ENCODE measurements around the gene DNM2.
A peak's percentile ranks its signal among the peaks of the same experiment; 100 is the strongest.

The DNM2 gene

DNA sequence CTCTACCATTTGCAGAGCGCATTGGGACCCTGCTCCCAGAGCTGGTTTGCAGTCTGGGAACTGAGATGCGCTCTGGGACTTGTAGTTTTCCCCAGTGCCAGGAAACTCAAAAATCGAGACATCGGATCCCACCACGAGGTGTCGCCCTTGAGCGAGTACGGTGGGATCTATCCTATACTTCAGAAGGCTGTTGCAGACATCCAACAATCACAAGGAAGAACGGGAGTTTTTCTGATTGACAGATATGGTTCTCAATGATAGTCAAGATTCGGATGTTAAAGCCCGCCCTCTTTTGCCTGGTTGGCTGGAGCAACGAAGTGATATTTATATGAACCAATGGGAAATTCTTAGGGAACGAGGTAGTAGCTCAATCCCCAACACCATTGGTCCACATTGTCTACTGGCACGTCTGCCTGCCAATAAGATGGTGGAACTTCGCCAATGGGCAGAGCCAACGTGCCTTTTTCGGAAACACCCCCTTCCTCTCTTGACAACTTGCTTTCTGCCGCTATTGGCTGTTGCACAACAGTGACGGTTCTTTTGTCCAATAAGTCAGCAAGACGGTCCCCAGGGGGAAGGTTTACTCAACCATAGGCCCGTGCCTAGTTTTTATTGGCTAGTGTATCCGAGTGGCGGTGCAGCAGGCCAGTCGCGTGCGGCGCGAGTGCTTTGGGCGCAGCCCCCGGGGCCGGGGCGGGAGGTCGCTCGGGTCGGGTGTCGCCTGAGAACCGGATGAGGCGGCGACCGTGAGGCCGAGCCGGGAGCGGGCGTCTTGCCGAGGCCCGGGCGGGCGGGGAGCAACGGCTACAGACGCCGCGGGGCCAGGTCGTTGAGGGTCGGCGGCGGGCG lies at the start of gene DNM2 (continued):
- no peak for TF ChIP-seq ZNF18 (tag by site-specific recombination; IDR thresholded peaks at IDR 0.05)
- TF ChIP-seq SCRT2 (tag by site-specific recombination; IDR thresholded peaks at IDR 0.05): peak; percentile 87
- 0 out of 2 replicates have a peak, but pooled peaks have one; percentile 51 for TF ChIP-seq TRIM28 (IDR thresholded peaks at IDR 0.05; ENCODE audit: borderline replicate concordance, low read length)
- no peak for TF ChIP-seq ZNF600 (tag by site-specific recombination; IDR thresholded peaks at IDR 0.05)
- TF ChIP-seq ZNF157 (tag by site-specific recombination; IDR thresholded peaks at IDR 0.05): no peak
- TF ChIP-seq KLF8 (tag by site-specific recombination; IDR thresholded peaks at IDR 0.05): peak; percentile 71
- TF ChIP-seq SP2 (tag by site-specific recombination; IDR thresholded peaks at IDR 0.05): peak; percentile 100
- peak; percentile 70 for TF ChIP-seq ZBTB20 (tag by site-specific recombination; IDR thresholded peaks at IDR 0.05)
- TF ChIP-seq ZSCAN16 (tag by site-specific recombination; IDR thresholded peaks at IDR 0.05): no peak
- no peak for TF ChIP-seq ZNF513 (tag by site-specific recombination; IDR thresholded peaks at IDR 0.05)
- no peak for TF ChIP-seq ZNF37A (tag by site-specific recombination; IDR thresholded peaks at IDR 0.05)
- TF ChIP-seq GLIS2 (tag by site-specific recombination; IDR thresholded peaks at IDR 0.05): peak; percentile 84
- TF ChIP-seq, protein P1, sequence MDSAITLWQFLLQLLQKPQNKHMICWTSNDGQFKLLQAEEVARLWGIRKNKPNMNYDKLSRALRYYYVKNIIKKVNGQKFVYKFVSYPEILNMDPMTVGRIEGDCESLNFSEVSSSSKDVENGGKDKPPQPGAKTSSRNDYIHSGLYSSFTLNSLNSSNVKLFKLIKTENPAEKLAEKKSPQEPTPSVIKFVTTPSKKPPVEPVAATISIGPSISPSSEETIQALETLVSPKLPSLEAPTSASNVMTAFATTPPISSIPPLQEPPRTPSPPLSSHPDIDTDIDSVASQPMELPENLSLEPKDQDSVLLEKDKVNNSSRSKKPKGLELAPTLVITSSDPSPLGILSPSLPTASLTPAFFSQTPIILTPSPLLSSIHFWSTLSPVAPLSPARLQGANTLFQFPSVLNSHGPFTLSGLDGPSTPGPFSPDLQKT (IDR thresholded peaks at IDR 0.05; ENCODE audit: borderline replicate concordance, low read depth, low read length): peak; percentile 71; the same call in 1 of the 2 replicates
- TF ChIP-seq MEIS1 (CRISPR knock-in tag; IDR thresholded peaks at IDR 0.05; ENCODE audit: borderline replicate concordance): no peak
- no peak for TF ChIP-seq ZNF302 (tag by site-specific recombination; IDR thresholded peaks at IDR 0.05; ENCODE audit: low read depth)
- TF ChIP-seq, protein P2, sequence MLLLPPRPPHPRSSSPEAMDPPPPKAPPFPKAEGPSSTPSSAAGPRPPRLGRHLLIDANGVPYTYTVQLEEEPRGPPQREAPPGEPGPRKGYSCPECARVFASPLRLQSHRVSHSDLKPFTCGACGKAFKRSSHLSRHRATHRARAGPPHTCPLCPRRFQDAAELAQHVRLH (tag by site-specific recombination; IDR thresholded peaks at IDR 0.05): peak; percentile 98
- TF ChIP-seq, protein P3, sequence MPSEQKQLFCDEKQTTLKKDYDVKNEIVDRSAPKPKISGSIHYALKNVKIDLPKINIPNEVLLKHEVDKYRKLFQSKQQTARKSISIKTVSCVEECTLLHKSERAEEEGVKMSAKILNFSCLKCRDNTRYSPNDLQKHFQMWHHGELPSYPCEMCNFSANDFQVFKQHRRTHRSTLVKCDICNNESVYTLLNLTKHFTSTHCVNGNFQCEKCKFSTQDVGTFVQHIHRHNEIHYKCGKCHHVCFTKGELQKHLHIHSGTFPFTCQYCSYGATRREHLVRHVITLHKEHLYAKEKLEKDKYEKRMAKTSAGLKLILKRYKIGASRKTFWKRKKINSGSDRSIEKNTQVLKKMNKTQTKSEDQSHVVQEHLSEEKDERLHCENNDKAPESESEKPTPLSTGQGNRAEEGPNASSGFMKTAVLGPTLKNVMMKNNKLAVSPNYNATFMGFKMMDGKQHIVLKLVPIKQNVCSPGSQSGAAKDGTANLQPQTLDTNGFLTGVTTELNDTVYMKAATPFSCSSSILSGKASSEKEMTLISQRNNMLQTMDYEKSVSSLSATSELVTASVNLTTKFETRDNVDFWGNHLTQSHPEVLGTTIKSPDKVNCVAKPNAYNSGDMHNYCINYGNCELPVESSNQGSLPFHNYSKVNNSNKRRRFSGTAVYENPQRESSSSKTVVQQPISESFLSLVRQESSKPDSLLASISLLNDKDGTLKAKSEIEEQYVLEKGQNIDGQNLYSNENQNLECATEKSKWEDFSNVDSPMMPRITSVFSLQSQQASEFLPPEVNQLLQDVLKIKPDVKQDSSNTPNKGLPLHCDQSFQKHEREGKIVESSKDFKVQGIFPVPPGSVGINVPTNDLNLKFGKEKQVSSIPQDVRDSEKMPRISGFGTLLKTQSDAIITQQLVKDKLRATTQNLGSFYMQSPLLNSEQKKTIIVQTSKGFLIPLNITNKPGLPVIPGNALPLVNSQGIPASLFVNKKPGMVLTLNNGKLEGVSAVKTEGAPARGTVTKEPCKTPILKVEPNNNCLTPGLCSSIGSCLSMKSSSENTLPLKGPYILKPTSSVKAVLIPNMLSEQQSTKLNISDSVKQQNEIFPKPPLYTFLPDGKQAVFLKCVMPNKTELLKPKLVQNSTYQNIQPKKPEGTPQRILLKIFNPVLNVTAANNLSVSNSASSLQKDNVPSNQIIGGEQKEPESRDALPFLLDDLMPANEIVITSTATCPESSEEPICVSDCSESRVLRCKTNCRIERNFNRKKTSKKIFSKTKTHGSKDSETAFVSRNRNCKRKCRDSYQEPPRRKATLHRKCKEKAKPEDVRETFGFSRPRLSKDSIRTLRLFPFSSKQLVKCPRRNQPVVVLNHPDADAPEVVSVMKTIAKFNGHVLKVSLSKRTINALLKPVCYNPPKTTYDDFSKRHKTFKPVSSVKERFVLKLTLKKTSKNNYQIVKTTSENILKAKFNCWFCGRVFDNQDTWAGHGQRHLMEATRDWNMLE (tag by site-specific recombination; conservative IDR thresholded peaks at IDR 0.05; ENCODE audit: low read depth): no peak; the same call in 1 of the 2 replicates
- TF ChIP-seq EGR2 (tag by site-specific recombination; IDR thresholded peaks at IDR 0.05; ENCODE audit: low read depth): no peak
- no peak for TF ChIP-seq ZNF202 (tag by site-specific recombination; IDR thresholded peaks at IDR 0.05; ENCODE audit: borderline replicate concordance)
- TF ChIP-seq IKZF3 (tag by site-specific recombination; IDR thresholded peaks at IDR 0.05): peak; percentile 99
- TF ChIP-seq ZNF830 (tag by site-specific recombination; IDR thresholded peaks at IDR 0.05; ENCODE audit: low read depth): no peak
- TF ChIP-seq, protein P4, sequence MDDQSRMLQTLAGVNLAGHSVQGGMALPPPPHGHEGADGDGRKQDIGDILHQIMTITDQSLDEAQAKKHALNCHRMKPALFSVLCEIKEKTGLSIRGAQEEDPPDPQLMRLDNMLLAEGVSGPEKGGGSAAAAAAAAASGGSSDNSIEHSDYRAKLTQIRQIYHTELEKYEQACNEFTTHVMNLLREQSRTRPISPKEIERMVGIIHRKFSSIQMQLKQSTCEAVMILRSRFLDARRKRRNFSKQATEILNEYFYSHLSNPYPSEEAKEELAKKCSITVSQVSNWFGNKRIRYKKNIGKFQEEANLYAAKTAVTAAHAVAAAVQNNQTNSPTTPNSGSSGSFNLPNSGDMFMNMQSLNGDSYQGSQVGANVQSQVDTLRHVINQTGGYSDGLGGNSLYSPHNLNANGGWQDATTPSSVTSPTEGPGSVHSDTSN (CRISPR knock-in tag; IDR thresholded peaks at IDR 0.05): peak; percentile 99
- TF ChIP-seq, protein P5, sequence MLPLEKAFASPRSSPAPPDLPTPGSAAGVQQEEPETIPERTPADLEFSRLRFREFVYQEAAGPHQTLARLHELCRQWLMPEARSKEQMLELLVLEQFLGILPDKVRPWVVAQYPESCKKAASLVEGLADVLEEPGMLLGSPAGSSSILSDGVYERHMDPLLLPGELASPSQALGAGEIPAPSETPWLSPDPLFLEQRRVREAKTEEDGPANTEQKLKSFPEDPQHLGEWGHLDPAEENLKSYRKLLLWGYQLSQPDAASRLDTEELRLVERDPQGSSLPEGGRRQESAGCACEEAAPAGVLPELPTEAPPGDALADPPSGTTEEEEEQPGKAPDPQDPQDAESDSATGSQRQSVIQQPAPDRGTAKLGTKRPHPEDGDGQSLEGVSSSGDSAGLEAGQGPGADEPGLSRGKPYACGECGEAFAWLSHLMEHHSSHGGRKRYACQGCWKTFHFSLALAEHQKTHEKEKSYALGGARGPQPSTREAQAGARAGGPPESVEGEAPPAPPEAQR (tag by site-specific recombination; IDR thresholded peaks at IDR 0.05): no peak
- TF ChIP-seq ZNF433 (tag by site-specific recombination; IDR thresholded peaks at IDR 0.05; ENCODE audit: low read depth): no peak
